Smooth muscle cell of the umbilical artery (primary cell): ENCODE results near the gene TAF3. TPM values are rescaled to one million over a fixed set of nuclear protein-coding genes. Genes with fewer than 3 reads are reported as not detected.

Source experiments
- total RNA-seq: library from RNA; depleted of rRNA; stranded (reverse); fragments of >200 nt; gene quantifications from 2 replicates; pipeline ENCODE4 v1.2.3, GENCODE V29; 2014

Gene TAF3
- 1.8 and 2.8 TPM in 2 replicates for total RNA-seq

DNA sequence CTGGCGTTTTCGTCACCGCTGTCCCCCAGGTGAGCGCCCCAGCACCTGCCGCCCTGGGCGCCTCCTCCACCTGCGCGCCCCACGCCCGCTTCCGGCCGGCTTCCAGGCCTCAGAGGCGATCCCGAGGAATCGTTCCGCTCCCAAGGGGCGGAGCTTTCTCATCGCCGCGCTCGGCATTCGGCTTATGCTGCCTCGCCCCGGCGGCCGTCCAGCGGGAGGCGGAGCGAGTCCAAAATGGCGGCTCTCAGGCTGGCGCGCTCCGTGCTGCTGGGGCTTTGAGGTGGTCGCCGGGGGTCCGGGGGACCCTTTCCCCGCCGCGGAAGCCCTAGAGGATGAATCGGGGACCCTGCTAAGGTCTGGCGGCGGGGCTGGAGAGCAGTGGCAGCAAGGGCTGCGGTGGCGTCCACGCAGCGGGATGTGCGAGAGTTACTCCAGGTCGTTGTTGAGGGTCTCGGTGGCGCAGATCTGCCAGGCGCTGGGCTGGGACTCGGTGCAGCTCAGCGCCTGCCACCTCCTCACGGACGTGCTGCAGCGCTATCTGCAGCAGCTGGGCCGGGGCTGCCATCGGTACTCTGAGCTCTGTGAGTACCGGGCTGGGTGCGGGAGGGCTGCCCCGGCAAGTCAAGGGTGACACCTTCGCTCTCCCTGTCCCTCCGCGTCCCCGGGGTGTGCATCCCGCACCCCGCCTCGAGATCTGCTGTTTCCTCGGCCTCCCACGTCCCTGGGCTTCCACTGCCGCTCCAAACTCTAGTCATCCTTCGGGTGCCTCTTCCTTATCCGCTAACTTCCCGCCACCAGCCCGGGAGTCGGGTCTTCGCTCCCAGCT lies at the start of gene TAF3:
TAF3 (plus strand) TSS at position 211 of the 826 bp plus-strand sequence; CDS start at position 416, 205 bp downstream.

DNA sequence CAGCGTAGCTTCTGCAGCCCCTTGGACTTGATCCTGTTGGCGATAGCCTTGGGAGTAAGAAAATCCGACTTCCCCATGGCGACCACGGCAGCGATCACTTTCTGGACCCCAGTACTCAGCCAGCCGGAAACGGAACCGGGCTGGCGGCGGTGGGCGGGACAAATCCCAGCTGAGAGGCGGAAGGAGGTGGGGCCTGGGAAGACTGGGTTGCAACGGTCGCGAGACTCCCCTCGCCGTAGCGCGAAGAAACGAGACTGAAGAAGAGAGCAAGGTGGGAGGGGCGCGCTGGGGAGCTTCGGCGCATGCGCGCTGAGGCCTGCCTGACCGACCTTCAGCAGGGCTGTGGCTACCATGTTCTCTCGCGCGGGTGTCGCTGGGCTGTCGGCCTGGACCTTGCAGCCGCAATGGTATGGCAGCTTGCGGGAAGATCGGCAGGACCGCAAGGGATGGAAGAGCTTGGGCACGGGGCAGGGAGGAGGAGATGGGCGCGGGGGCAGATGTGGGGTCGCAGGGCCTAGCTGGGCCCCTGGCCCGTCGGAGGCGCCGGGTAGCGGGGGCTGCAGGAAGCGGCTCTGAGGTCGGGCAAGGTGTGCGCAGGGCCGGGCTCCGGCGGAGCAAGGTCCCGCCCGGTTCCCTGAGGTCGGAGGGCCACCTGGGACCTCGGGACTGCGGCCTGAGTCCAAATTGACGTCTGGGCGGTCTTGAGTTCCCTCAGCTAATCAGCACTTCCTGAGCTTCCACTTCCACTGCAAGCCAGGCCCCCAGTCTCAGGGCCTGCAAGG lies 30.3 kb upstream of the TAF3 start, which contains the start of the genes ATP5F1C and KIN:
ATP5F1C (plus strand) TSS at position 321 of the 782 bp plus-strand sequence; CDS start at position 352, 31 bp downstream.
KIN (minus strand) TSS at position 137 of the 782 bp plus-strand sequence; CDS start at position 77, 60 bp downstream.

DNA sequence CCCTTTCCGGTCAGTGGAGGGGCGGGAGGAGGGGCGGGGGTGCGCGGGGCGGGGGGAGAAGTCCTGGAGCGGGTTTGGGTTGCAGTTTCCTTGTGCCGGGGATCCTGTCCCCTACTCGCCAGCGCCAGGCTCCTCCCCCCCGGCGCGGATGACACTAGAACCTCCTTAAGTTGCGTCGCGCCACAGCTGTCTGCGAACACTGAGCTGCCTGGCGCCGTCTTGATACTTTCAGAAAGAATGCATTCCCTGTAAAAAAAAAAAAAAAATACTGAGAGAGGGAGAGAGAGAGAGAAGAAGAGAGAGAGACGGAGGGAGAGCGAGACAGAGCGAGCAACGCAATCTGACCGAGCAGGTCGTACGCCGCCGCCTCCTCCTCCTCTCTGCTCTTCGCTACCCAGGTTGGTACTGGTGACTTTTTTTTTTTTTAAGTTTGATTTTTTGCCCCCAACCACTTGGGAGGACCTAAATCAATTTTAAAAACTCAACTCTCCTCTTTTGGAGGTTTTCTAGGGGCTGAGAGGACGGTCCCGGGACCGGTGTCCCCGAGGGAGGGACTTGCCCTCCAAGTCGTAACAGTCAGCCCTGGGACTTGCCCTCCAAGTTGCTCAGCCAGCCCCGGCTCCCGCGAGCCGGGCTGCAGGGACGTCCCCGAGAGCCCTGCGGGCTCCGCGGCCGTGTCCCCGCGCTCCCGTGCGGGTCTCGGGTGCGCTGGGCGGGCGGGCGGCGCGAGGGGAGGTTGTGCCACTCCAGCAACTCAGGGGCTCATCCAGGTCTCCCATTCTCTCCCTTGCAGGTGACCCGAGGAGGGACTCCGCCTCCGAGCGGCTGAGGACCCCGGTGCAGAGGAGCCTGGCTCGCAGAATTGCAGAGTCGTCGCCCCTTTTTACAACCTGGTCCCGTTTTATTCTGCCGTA lies 236.4 kb downstream of the TAF3 start, which contains the start of gene GATA3:
GATA3 (plus strand) TSS at position 195 of the 914 bp plus-strand sequence. CDS start 968 bp downstream, outside the sequence.

Other genes starting within 250 kb of the TAF3 start
- gene ITIH5, start 151.5 kb upstream of the TAF3 start, total RNA-seq: 0.05 and 0.30 TPM in 2 replicates
- under 0.01 TPM in 1 of 2 replicates, not detected in the other for gene ITIH2, start 115.2 kb upstream of the TAF3 start, total RNA-seq
- gene KIN, start 30.5 kb upstream of the TAF3 start, total RNA-seq: 7.7 and 8.4 TPM in 2 replicates
- gene ATP5F1C, start 30.3 kb upstream of the TAF3 start, total RNA-seq: 187 and 197 TPM in 2 replicates
- gene GATA3, start 236.2 kb downstream of the TAF3 start, total RNA-seq: not detected in 2 replicates